NB4 (cell line): Measurements from ENCODE around the gene FOXC2.

Experiments
- DNase-seq: peaks from one replicate; pipeline ENCODE4 v3.0.0; 2010; ENCODE audit warnings: low read depth
- H3K4me3 ChIP-seq: one replicate; pipeline ENCODE4 v1.5.1; 2011; ENCODE audit warnings: mild to moderate bottlenecking, low read depth, low read length, moderate library complexity
- CTCF ChIP-seq: IDR thresholded peaks from one replicate; pipeline ENCODE4 v1.5.1; 2012; ENCODE audit warnings: low read depth, low read length
- MAX ChIP-seq: IDR thresholded peaks from 2 replicates; pipeline ENCODE4 v1.6.1; 2011; ENCODE audit warnings: low read depth, low read length
- MYC ChIP-seq: IDR thresholded peaks from 2 replicates; pipeline ENCODE4 v1.6.1; 2011; ENCODE audit warnings: low read depth, low read length
- POLR2A ChIP-seq: IDR thresholded peaks from 2 replicates; pipeline ENCODE4 v1.6.1; 2011; ENCODE audit warnings: mild to moderate bottlenecking; ENCODE audit not compliant: insufficient read length; ENCODE audit errors: extremely low read depth

The FOXC2 gene

GRCh38 chr16:86609115-86609514 is 42.5 kb downstream of the FOXC2 start:
- no peak overlapping the region for H3K4me3 ChIP-seq
- TF ChIP-seq CTCF (no peak), POLR2A (no peak), MYC (no peak), MAX (no peak)
- no peak for DNase-seq

DNA sequence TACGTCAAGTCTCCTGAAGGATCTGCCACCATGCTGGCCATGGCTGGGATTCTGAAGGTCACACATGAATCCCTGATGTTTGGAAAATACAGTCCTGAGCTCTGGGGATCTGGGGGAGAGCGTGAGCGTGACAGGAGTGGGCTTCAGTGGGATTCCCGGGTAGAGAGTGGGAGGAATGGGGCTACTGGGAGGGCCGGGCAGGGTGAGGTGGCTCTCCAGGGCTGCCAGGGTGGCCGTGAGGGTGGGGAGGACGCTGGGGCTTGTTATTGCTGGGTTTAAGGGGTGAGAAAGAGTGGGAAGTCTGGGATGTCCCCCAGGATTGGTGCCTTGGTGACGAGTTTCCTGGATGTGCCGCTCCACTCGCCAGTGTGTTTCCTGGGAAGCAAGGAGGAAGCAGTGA is 43.0 kb downstream of the FOXC2 start:
- H3K4me3 ChIP-seq: no peak overlapping the region
- no peak for TF ChIP-seq CTCF
- no peak for TF ChIP-seq POLR2A
- TF ChIP-seq MAX: no peak
- no peak for TF ChIP-seq MYC
- DNase-seq: no peak

DNA sequence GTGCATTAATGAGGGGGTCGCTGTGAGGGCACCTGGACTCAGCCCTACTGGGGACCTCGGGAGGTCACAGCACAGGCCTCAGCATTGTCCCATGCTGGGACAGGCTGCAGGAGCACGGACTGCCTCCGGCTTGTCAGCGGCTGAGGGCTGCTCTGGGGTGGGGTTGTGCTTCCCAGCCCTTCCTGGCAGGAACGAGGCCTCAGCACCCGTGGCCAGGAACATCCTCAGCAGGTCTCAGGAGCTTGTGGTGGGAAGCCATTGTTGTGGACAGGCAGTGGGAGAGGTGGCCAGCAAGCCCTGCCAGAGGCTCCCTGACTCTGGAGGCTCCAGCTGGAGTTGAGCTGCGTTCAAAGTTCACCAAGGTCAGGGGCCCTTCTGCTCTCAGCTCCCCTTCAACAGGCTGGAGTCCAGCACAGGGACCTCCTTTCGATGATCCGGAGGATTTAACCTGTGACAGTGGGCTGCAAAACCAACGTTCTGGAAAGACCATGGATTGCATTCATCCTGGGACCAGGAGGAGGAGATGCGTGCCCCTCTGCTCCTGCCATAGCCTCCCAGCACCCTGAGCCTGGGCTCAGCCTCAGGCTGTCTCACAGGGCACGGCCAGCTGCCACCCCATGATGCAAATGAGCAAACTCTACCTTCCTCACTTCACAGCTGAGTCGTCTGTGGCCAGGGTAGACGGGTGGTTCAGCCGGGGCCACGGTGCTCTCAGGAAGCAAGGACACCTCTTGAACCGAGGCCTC is 44.3 kb downstream of the FOXC2 start:
- TF ChIP-seq MYC: no peak
- TF ChIP-seq POLR2A: no peak
- TF ChIP-seq MAX: no peak
- TF ChIP-seq CTCF: no peak
- DNase-seq: no peak
- H3K4me3 ChIP-seq: no peak overlapping the region

GRCh38 chr16:86611525-86611855 is 44.9 kb downstream of the FOXC2 start:
- no peak for TF ChIP-seq MYC
- no peak for TF ChIP-seq MAX
- TF ChIP-seq CTCF: no peak
- TF ChIP-seq POLR2A: no peak
- no peak overlapping the region for H3K4me3 ChIP-seq
- DNase-seq: no peak

DNA sequence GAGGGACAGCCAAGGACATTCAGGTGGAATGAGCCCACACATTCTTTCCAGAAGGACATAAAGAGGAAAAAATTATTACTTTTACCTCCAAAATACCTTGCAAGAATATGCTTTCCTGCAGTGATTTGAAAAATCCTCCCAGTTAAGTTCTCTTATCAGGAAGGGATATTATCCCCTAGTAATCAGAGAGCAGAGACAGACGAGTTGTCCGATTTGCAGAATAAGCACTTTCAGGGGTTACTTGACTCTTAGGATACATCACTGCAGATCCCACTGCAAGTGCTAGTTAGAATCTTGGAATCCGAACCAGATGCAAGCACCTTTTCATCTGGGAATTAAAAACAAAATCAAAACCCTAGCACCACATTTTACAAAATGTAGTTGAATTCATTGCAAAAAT is 45.3 kb downstream of the FOXC2 start:
- H3K4me3 ChIP-seq: no peak overlapping the region
- no peak for DNase-seq
- TF ChIP-seq MAX: no peak
- TF ChIP-seq CTCF: no peak
- TF ChIP-seq MYC: no peak
- no peak for TF ChIP-seq POLR2A
